OCI-LY7 (cell line): ENCODE results near the gene LPP.

Source experiments
- EZH2phosphoT487 ChIP-seq: fragments of 200-600 bp; sonication (generic); IDR thresholded peaks from 2 replicates; pipeline ENCODE4 v1.6.1; 2018; ENCODE audit warnings: low read depth, borderline replicate concordance, mild to moderate bottlenecking, mixed run types, antibody characterized with exemption, low read length, moderate library complexity, mixed read lengths
- TF ChIP-seq, protein P1 (sequence below): fragments of 200-600 bp; sonication (generic); conservative IDR thresholded peaks from 2 replicates; pipeline ENCODE4 v1.5.1; 2014; ENCODE audit warnings: mild to moderate bottlenecking, antibody characterized with exemption, low read length, moderate library complexity, mixed read lengths

DNA sequence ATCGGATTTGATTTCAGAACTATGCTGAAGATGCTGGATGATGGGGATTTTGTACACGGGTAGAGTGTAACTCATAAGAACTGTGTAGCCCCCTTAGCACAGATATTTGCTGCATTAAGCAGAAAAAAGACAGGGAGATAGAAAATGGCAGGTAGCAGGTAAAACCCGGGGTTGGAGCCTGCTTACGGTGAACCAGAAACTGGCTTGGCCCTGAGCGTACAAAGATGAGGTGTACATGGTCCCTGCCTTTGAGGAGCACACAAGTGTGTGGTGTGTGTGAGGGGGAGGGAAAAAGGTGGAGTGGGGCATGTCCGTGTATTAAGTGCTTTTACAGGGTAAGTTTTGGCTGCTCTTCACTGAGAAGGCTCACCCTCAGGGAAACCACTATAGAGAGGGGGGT lies 3.5 kb downstream of the LPP start:
- TF ChIP-seq, protein P1, sequence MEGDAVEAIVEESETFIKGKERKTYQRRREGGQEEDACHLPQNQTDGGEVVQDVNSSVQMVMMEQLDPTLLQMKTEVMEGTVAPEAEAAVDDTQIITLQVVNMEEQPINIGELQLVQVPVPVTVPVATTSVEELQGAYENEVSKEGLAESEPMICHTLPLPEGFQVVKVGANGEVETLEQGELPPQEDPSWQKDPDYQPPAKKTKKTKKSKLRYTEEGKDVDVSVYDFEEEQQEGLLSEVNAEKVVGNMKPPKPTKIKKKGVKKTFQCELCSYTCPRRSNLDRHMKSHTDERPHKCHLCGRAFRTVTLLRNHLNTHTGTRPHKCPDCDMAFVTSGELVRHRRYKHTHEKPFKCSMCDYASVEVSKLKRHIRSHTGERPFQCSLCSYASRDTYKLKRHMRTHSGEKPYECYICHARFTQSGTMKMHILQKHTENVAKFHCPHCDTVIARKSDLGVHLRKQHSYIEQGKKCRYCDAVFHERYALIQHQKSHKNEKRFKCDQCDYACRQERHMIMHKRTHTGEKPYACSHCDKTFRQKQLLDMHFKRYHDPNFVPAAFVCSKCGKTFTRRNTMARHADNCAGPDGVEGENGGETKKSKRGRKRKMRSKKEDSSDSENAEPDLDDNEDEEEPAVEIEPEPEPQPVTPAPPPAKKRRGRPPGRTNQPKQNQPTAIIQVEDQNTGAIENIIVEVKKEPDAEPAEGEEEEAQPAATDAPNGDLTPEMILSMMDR, result no peak
- no peak for TF ChIP-seq EZH2phosphoT487
